HuH-7 (cell line): ENCODE measurements around the gene SPA17.

Experiments
- DNase-seq: peaks from one replicate; pipeline ENCODE4 v3.0.0; 2011; ENCODE audit warnings: low spot score

The SPA17 gene

DNA sequence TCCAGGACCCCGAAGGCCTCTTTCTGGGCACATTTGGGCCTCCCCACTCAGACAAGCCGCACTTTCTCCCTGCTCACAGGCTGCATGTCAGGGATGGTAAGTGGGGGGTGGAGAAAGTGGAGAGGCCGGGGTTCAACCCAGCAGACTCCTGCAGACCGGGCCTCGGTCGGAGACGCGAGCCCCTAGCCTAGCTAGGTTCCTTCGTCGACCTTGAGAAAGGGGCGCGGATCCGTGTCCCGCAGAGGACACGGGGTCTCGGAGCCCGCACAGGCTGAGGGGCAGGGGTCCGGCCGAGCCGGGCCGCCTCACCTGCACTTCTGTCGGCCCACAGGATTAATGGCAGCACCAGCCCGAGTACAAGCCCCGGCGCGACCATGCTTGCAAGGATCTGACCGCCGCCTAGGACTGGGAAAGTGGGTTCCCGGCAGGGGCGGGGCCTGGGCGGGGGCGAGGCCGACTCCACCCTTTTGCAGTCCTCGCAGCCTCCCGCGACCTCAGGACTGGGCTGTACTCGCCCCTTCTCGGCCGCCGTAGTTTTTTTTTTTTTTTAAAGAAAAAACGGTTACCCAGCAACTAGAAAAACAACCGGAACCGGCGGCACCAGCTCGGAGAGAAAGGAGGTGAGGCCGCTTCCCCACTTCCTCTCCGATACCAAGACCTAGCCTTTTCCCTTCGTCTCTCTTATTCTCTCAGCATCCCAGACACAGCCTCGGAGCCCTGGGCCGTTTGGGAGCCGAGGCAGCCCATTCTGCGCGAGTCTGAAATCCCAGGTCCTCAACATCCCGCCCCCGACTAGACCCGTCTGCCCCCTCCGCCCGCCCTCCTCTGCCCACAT is at the start of gene SPA17, which contains the start of gene SIAE:
SPA17 (plus strand) TSS at position 572 of the 835 bp plus-strand sequence. CDS start 1,361 bp downstream, outside the sequence.
SIAE (minus strand) TSS at position 407 of the 835 bp plus-strand sequence; CDS start at position 376, 31 bp downstream.
- peak; percentile 86 for DNase-seq

DNA sequence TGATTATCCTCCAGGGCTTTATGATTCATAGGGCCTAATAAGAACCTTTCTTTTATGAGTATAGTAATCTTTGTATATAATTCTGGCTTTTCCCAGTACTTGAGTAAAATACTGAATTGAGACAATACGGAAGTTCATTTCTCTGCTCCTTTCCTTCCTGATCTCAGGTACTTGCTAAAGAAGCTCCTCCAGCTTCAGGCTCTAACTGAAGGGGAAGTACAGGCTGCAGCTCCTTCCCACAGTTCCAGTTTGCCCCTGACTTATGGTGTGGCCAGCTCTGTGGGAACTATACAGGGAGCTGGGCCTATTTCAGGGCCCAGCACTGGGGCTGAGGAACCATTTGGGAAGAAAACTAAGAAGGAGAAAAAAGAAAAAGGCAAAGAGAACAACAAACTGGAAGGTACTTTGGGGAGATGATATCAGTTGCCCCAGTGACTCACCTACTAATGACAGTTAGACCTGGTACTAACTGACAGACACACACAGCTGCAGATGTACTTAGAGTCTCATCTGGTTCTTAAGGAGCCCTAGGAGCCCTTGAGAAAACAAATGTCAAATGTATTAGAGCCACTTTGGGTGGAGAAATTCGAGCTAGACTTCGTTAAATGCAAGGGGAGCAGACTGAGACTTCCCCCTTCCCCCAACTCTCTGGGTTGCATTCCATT is 48.1 kb upstream of the SPA17 start:
- DNase-seq = no peak

DNA sequence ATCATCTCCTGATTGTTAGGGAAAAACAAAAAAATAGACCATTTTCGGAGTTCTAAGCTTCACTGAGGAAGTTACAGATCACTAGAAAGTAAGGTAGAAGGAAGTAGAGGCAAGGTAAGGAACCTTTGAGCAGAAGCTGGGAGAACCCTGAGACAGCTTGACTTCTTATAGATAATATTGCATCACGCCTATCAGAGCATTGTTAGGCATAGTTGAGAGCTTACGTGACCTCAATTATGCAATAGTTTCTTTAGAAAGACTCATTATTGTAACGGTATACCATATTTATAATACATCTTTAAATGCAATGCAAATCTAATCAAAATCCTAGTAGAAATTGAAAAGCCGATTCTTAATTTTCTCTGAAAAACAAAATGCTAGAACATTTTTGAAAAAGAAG is 46.2 kb upstream of the SPA17 start:
- DNase-seq = no peak

DNA sequence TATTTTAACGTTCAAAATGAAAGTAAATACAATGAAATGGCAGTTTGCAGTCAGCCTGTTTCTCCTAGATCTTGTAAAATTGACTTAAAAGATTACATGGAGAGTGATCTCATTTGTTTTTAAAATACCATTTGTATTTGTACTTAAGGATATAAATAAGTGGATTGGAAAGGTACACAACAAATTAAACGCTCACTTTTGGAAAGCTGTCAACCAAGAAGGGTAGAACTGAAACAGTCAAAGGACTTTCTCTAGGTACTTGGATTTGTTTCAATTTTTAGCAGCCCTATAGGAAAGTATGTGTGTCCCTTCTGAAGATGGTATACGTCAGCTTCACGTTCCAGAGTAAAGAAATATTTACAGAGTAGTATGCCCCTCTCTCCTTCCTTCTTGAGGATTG is 43.7 kb upstream of the SPA17 start:
- no peak for DNase-seq

DNA sequence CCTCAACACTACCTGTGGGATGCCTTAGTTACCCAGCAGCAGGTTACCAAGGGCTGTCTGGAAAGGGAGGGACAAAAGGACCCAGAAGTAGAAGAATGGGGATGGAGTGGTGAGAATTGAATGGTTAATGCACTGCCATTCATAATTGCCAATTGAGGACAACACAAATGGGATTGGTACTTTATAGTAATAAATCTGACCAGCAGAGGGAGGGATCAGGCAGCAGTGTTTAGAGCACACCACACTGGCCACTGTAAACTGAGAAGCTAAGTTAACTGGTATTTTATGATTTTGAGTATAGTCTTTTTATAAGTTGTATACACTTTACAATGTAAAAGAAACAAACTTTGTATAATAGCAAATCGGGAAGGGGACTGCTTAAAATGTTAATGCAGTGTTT is 40.3 kb upstream of the SPA17 start:
- peak; percentile 12 for DNase-seq

DNA sequence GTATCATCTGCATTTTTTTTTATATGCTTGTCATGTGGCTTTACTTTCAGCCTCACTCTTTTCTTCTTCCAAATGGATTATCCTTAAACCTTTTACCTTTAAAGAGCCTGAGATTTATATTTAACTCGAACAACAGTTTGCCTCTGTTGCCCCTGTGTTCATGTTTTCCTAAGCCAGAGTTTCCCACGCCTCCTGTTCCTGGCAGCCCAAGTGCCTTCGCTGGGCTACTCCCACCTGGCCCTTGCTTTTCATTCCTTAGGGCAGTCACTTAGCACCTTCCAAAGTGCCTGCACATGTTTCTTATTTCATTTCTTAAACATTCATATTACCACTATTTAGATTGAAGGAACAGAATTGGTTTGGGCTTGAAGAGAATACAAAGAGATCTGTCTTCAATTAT is 37.8 kb upstream of the SPA17 start:
- DNase-seq = no peak

DNA sequence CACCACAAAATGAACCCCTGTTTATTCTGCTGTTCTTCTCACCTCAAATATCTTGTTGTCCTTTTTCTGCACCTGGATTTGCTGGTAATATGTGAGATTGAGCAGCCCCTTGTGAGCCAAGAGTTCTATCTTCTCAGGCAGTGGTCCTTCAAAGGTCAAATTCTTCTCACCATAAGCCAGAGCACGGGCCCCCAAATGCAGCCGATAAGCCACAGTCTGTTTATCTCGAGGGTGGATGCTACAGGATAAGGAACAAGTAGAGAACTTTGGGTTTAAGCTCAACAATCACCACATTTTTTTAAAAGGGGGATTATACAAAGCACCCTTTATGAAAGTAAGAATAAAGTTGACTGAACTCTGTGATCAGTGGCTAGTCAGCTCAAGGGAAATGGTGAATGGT is 35.2 kb upstream of the SPA17 start:
- DNase-seq = no peak

DNA sequence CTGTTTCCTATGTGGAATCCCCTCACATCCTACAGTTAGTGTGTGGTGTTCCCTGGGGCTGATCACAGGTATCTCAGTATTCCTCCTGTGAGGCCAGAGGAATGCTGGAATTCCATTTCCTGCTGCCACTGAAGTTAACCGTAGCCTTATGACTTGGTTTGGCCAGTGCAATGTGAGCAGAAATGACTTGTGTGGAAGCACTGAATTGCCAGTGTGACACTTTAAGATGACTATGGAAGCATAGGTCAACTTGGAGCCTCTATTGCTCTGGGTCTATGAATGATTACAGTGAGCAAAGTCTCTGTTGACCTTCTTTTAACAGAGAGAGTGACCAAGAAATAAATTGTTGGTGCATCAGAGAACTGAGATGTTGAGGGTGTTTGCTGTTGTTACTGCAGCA is 34.5 kb upstream of the SPA17 start:
- no peak for DNase-seq

DNA sequence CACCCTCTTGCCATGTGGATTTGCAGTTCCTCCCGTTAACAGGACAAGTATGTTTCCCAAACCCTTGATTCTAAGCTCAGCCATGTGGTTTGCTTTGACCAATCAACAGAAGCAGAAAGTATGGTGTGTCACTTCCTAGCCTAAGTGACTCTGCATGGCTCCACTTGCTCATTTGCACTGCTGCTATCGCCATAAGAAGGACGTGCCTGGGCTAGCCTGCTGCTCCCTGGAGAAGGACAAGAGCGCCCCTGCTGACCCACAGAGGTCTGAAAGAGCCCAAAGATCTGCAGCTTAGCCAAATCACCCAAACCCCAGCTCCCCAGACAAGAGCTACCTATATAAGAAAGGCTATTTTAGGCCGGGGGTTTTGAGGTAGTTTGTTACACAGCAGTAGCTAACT is 33.0 kb upstream of the SPA17 start:
- DNase-seq = no peak

DNA sequence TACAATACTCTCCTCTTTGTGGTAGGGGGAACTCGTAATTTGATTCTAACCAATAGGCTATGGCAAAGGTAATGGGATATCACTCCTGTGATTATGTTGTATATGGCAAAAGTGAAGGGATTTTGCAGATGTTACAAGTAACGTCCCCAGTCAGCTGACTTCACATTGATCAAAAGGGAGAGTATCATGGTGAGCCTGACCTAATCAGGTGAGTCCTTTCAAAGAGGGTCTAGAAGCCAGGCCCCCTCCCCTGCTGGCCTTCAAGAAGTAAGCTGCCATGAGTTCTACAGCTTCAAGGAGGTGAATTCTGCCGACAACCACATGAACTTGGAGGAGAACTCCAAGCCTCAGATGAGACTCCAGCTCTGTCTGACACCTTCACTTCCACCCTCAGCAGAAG is 31.1 kb upstream of the SPA17 start:
- no peak for DNase-seq

DNA sequence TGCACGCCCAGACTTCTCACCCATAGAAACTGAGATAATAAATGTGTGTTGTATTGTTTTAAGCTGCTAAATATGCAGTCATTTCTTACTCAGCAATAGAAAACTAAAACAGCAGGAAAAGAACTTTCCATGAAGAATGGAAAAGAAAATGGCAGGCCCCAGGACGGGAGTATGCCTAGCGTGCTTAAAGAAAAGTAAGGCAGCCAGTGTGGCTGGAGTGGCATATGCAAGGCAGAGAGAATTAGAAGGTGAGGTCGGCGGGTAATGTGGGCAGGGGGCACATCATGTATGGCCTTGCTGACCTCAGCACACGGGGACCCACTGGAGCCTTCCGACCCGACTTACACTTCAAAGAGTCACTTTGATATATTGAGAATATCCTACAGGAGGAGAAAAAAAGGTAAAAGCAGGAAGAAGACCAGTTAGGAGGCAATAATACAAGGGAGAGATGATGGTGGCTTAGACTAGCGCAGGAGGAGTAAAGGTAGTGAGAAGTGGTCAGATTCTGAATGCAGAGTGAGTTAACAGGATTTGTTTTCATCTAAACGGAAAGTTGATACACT is 30.6 kb upstream of the SPA17 start:
- no peak for DNase-seq

DNA sequence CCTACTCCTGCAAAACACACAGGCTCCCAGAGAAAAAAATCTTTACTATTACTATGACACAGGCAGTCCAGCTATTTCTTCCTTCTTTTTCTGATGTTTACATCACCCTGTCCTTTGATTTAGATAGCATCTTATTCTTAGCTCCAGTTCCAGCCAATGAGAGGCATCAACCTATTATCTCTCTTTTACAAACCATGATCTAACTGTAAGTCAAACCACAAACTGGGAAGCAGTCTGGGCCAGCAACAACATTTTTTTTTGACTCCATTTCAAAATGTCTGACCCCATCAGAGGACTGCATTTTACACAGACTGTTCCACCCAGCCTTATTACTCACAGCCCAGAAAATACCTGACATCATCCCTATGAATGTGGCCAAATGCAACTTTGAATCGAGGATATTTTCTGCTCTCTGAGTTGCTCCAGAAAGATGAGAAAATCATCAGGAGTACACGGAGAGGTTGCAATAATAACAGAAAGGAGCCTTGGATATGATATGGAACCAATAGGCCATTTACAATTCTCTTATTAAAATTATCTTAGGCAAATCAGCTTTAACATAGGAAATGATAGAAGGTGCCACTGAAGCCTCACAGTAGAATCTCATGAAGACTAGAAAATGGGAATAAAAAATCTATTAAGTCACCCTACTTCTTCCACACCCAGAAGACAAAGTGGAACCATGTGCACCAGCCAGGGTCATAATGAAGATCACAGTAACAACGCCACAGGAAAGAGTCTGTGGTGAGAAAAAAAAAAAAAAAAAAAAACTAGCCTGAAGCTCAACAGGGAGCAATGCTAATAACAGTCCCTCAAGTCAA is 29.9 kb upstream of the SPA17 start:
- no peak for DNase-seq

DNA sequence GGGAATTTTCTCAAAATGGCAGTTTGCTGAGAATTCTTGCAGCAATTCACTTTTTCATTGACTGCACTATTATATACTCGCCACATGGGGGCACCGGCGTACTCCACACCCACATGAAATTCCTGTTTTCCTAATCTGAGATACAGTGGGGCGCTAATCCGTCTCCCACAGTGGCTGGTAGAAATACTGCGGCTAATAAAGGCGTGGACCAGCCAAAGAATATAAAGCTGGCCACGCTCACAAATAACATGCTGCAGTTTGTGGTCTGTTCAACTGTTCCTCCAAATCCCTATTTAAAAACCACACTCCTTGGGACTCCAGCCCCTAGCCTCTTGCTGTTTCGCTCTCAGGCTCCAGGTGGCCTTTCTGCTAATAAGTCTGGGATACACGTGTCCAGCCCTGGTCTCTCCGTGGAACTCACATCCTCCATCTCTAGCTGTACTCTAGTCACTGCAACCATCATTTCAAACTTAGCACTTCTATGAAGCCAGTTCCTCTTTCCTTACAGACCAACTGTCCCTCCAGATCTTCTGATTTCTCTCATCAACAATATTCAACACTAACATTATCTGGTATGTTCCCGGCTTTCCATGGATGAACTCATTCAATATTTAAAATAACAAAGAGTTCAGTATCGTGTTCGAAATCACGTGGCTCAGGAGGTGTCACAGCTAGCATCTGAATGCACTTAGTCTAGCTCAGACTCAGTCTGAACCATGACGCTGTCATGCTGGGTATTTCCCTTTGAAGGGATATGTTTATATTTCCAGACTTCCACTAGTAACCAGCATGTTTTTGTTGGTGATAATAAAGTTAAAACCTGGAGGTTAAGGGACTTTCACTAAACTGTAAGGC is 29.1 kb upstream of the SPA17 start:
- DNase-seq = peak; percentile 62

DNA sequence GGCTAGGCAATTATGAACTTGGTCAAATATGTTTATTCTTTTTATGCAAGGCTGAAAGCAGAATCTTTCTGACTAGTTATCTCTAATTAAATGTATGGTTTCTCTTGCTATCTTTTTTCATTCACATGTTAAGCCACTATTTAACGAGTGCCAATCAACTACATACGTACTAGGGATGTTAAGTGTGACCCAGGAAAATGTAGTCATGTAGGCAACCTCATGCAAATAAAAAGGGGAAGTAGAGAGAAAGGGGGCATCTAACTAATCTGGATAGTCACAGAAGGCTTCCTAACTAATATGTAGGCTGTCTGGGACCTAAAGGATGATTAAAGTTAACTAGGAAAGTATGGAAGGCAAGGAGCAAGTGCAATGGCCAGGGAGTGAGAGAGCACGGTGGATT is 27.6 kb upstream of the SPA17 start:
- DNase-seq = no peak

DNA sequence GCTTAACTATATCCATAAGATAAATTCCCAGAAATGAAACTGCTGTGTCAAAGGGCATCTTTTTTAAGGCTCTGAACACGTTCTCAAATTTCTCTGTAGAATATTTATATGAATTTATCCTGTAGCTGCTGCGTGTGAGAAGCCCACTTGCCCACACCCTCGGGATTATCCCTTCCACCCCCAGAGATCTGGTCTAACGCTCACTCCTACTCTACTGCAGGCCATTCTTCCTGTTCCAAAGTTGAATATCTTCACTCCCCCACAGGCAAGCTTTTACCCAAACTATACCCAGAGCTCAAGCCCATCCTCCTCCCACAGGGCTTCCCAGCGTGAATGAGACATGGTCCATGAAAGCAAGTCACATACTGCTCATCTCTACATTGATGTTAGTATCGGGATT is 25.1 kb upstream of the SPA17 start:
- no peak for DNase-seq

DNA sequence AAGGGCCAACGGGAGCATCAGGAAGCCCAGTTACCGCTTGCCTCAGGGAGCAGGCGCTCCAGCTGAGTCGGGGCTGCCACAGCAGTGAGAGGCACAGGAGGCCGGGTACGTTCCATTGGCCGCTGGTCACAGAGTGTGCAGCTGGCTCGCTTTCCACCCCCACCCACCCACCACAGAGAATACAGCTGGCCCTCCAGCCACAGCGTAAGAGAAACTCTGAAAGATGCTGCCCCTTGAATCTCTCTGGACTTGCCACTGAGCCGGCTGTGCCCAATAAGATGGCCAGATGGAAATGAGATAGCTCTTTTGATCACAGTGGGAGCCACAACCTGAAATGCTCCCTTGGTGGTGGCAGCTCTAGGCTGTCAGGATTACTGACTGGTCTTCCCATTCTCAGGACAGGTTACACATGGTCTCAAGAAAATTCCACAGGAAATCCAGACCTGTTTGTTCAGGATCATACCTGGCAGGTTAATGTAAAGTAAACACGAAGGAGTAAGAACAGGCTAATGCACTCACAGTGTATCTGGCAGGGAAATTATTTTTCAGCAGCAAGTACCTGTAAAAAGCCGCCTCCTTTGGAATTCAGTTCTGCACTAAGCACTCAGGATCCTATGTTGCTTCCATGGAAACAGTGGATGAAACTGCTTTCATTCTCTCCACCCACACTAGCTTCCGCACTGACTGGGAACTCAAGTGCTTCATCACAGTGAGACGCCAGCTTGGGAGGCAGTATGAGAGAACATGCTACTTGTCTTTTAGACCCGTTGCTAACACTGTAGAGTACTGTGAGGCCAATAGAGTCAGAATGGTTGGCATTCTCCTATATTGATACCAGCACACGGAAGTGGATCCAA is 16.7 kb upstream of the SPA17 start:
- DNase-seq = no peak

DNA sequence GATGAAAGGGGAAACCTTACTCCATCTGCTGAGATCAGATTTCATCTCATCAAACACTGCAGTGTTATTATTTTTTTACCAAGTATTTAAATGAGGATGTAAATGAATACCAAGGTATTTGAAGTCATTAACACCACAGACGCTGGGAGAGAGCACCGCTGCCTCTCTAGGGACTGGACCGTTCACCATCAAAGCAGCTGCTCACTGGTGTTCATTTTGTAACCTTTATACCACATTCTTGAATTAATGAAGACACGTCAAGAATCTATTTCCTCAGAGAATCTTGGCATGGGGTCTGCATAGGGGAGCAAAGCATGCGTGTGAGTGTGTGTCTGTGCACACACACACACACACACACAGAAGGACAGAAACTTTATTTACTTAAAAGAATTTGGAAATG is 15.8 kb upstream of the SPA17 start:
- DNase-seq = no peak

DNA sequence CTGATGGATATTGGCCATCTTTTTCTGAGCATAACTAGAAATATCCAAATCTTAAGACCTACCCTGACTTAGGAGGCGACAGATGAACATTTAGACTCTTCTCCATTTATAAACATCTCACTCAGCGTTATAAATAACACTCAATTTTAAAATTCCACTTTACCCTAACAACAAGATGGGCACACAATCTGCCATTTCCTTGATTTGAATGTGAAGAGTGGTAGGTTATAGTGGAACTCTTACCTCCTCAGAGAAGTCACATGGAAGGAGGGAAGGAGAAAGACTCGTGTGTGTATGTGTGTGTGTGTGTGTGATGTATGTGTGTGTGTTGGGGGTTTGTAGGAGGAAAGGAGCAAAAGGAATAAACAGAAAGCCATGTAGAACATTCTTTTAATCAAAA is 15.2 kb upstream of the SPA17 start:
- DNase-seq = no peak

DNA sequence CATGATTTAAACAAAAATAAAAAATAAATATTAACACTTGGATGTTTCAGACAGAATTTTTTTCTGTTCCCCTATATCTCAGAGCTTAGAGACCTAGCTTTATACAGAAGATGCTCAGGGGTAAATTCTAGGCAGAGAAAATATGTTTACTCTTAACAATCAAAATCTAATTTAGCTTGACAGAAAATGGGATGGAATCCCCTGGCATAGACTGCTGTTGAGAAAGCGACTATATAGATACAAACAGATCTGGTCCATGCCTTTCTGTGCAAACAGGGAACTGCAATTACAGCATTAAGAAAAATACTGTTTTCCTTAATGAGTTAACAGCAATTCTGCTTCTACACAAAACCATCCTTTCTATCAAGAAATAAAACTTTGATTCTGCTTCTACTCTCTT is 14.7 kb upstream of the SPA17 start:
- DNase-seq = no peak

DNA sequence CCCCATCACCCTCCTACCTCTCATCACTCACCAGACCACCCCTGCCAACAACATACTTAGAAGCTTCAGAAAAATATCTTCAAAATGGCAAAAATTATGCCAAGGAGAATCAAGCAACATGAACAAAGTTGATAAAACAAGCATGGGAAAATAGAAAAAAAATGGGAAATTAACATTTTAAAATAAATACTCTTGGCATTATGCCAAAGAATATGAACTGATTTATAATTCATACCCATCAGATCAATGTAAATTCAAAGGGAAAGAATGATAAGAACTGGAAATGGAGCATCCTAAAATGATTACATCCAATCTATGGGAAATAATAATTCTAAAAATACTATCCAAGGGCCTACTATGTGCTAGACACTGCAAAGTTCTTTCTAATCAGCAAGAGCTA is 12.2 kb upstream of the SPA17 start:
- no peak for DNase-seq
